ENCODE measurements around the gene NBPF4. TPM values are rescaled to one million over a fixed set of nuclear protein-coding genes. Genes with fewer than 3 reads are reported as not detected.
"Not testable (repeated sequence)": the region's sequence is repeated elsewhere in the genome, so short reads cannot be mapped to it uniquely, and the experiment has no call there.

NBPF4 gene
- polyA plus RNA-seq, 1 donor from 2014 or later: not detected

- not testable (repeated sequence) for H3K79me2 ChIP-seq (replicated peaks; ENCODE audit: insufficient read depth, low read length); H3K9me3 ChIP-seq (ENCODE audit: low read length); H3K9ac ChIP-seq (ENCODE audit: low read length); H3K4me2 ChIP-seq (ENCODE audit: low read length); H3K27ac ChIP-seq (ENCODE audit: low read length); H3K4me3 ChIP-seq (ENCODE audit: low read length); H4K20me1 ChIP-seq (ENCODE audit: insufficient read depth); H2AFZ ChIP-seq (ENCODE audit: low read depth, low read length); H3K36me3 ChIP-seq (ENCODE audit: insufficient read depth, low read length); H3K9me2 ChIP-seq (ENCODE audit: insufficient read depth, low read length); H3K27me3 ChIP-seq (ENCODE audit: insufficient read depth, low read depth, low read length); H3F3A ChIP-seq (ENCODE audit: insufficient read depth, low read length, poor library complexity, severe bottlenecking)
Observed at GRCh38 chr1:108255426-108255825, 11.6 kb upstream of the NBPF4 start.

GRCh38 chr1:108239426-108239825 lies 4.5 kb downstream of the NBPF4 start:
- H3K79me2 ChIP-seq (replicated peaks; ENCODE audit: insufficient read depth, low read length); H3K9me3 ChIP-seq (ENCODE audit: low read length); H3K36me3 ChIP-seq (ENCODE audit: insufficient read depth, low read length); H2AFZ ChIP-seq (ENCODE audit: low read depth, low read length); H3K27ac ChIP-seq (ENCODE audit: low read length); H3K9me2 ChIP-seq (ENCODE audit: insufficient read depth, low read length); H3K4me2 ChIP-seq (ENCODE audit: low read length); H4K20me1 ChIP-seq (ENCODE audit: insufficient read depth); H3F3A ChIP-seq (ENCODE audit: insufficient read depth, low read length, poor library complexity, severe bottlenecking); H3K4me3 ChIP-seq (ENCODE audit: low read length); H3K9ac ChIP-seq (ENCODE audit: low read length); H3K27me3 ChIP-seq (ENCODE audit: insufficient read depth, low read depth, low read length): not testable (repeated sequence)

- H3K9ac ChIP-seq (ENCODE audit: low read length); H4K20me1 ChIP-seq (ENCODE audit: insufficient read depth); H3K9me3 ChIP-seq (ENCODE audit: low read length); H3K9me2 ChIP-seq (ENCODE audit: insufficient read depth, low read length); H3K36me3 ChIP-seq (ENCODE audit: insufficient read depth, low read length); H3K4me2 ChIP-seq (ENCODE audit: low read length); H3K27ac ChIP-seq (ENCODE audit: low read length); H3K79me2 ChIP-seq (replicated peaks; ENCODE audit: insufficient read depth, low read length); H2AFZ ChIP-seq (ENCODE audit: low read depth, low read length); H3K4me3 ChIP-seq (ENCODE audit: low read length); H3K27me3 ChIP-seq (ENCODE audit: insufficient read depth, low read depth, low read length); H3F3A ChIP-seq (ENCODE audit: insufficient read depth, low read length, poor library complexity, severe bottlenecking): not testable (repeated sequence)
Observed at GRCh38 chr1:108235308-108235707, 8.6 kb downstream of the NBPF4 start.

GRCh38 chr1:108232183-108232582 lies 11.7 kb downstream of the NBPF4 start:
- not testable (repeated sequence) for H3K36me3 ChIP-seq (ENCODE audit: insufficient read depth, low read length); H3K27me3 ChIP-seq (ENCODE audit: insufficient read depth, low read depth, low read length); H3K9ac ChIP-seq (ENCODE audit: low read length)

GRCh38 chr1:108229976-108230375 lies 13.9 kb downstream of the NBPF4 start:
- not testable (repeated sequence) for H3K9me2 ChIP-seq (ENCODE audit: insufficient read depth, low read length); H3K27me3 ChIP-seq (ENCODE audit: insufficient read depth, low read depth, low read length); H3K9me3 ChIP-seq (ENCODE audit: low read length); H2AFZ ChIP-seq (ENCODE audit: low read depth, low read length); H4K20me1 ChIP-seq (ENCODE audit: insufficient read depth); H3K36me3 ChIP-seq (ENCODE audit: insufficient read depth, low read length); H3K4me2 ChIP-seq (ENCODE audit: low read length); H3K27ac ChIP-seq (ENCODE audit: low read length); H3K9ac ChIP-seq (ENCODE audit: low read length); H3K79me2 ChIP-seq (replicated peaks; ENCODE audit: insufficient read depth, low read length); H3K4me3 ChIP-seq (ENCODE audit: low read length); H3F3A ChIP-seq (ENCODE audit: insufficient read depth, low read length, poor library complexity, severe bottlenecking)

More at GRCh38 chr1:108232183-108232582, 11.7 kb downstream of the NBPF4 start:
- H3K4me2 ChIP-seq (ENCODE audit: low read length); H3K79me2 ChIP-seq (replicated peaks; ENCODE audit: insufficient read depth, low read length); H3F3A ChIP-seq (ENCODE audit: insufficient read depth, low read length, poor library complexity, severe bottlenecking); H3K9me2 ChIP-seq (ENCODE audit: insufficient read depth, low read length); H3K9me3 ChIP-seq (ENCODE audit: low read length); H2AFZ ChIP-seq (ENCODE audit: low read depth, low read length); H3K4me3 ChIP-seq (ENCODE audit: low read length); H3K27ac ChIP-seq (ENCODE audit: low read length); H4K20me1 ChIP-seq (ENCODE audit: insufficient read depth): not testable (repeated sequence)

GRCh38 chr1:108227772-108228171 lies 16.1 kb downstream of the NBPF4 start:
- not testable (repeated sequence) for H3K36me3 ChIP-seq (ENCODE audit: insufficient read depth, low read length); H4K20me1 ChIP-seq (ENCODE audit: insufficient read depth); H3K9ac ChIP-seq (ENCODE audit: low read length); H3K27me3 ChIP-seq (ENCODE audit: insufficient read depth, low read depth, low read length); H3F3A ChIP-seq (ENCODE audit: insufficient read depth, low read length, poor library complexity, severe bottlenecking); H3K4me2 ChIP-seq (ENCODE audit: low read length); H3K27ac ChIP-seq (ENCODE audit: low read length); H3K9me3 ChIP-seq (ENCODE audit: low read length); H3K9me2 ChIP-seq (ENCODE audit: insufficient read depth, low read length); H2AFZ ChIP-seq (ENCODE audit: low read depth, low read length); H3K79me2 ChIP-seq (replicated peaks; ENCODE audit: insufficient read depth, low read length); H3K4me3 ChIP-seq (ENCODE audit: low read length)

- H3K4me3 ChIP-seq (ENCODE audit: low read length); H3K4me2 ChIP-seq (ENCODE audit: low read length); H3K36me3 ChIP-seq (ENCODE audit: insufficient read depth, low read length); H3K27ac ChIP-seq (ENCODE audit: low read length); H3F3A ChIP-seq (ENCODE audit: insufficient read depth, low read length, poor library complexity, severe bottlenecking); H4K20me1 ChIP-seq (ENCODE audit: insufficient read depth); H2AFZ ChIP-seq (ENCODE audit: low read depth, low read length); H3K9me2 ChIP-seq (ENCODE audit: insufficient read depth, low read length); H3K27me3 ChIP-seq (ENCODE audit: insufficient read depth, low read depth, low read length); H3K9ac ChIP-seq (ENCODE audit: low read length); H3K9me3 ChIP-seq (ENCODE audit: low read length); H3K79me2 ChIP-seq (replicated peaks; ENCODE audit: insufficient read depth, low read length): not testable (repeated sequence)
Observed at GRCh38 chr1:108226855-108227254, 17.0 kb downstream of the NBPF4 start.

- not testable (repeated sequence) for H4K20me1 ChIP-seq (ENCODE audit: insufficient read depth); H3K9me3 ChIP-seq (ENCODE audit: low read length); H2AFZ ChIP-seq (ENCODE audit: low read depth, low read length); H3K79me2 ChIP-seq (replicated peaks; ENCODE audit: insufficient read depth, low read length); H3K9me2 ChIP-seq (ENCODE audit: insufficient read depth, low read length); H3K4me3 ChIP-seq (ENCODE audit: low read length); H3K27me3 ChIP-seq (ENCODE audit: insufficient read depth, low read depth, low read length); H3K9ac ChIP-seq (ENCODE audit: low read length); H3K4me2 ChIP-seq (ENCODE audit: low read length); H3K36me3 ChIP-seq (ENCODE audit: insufficient read depth, low read length); H3F3A ChIP-seq (ENCODE audit: insufficient read depth, low read length, poor library complexity, severe bottlenecking); H3K27ac ChIP-seq (ENCODE audit: low read length)
Observed at GRCh38 chr1:108223226-108223625, 20.6 kb downstream of the NBPF4 start.

All from neural cell (in vitro differentiated cells).